Measurements from ENCODE around the gene WASL.

DNA sequence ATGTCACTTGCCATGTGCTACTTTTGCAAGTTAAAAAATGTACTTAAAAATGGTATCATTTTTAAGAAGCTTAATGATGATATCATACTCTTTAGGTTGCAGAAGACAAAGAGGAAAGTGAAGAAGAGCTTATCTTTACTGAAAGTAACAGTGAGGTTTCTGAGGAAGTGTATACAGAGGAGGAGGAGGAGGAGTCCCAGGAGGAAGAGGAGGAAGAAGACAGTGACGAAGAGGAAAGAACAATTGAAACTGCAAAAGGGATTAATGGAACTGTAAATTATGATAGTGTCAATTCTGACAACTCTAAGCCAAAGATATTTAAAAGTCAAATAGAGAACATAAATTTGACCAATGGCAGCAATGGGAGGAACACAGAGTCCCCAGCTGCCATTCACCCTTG, 87.0 kb downstream of the WASL start:
- TF ChIP-seq, protein P1, sequence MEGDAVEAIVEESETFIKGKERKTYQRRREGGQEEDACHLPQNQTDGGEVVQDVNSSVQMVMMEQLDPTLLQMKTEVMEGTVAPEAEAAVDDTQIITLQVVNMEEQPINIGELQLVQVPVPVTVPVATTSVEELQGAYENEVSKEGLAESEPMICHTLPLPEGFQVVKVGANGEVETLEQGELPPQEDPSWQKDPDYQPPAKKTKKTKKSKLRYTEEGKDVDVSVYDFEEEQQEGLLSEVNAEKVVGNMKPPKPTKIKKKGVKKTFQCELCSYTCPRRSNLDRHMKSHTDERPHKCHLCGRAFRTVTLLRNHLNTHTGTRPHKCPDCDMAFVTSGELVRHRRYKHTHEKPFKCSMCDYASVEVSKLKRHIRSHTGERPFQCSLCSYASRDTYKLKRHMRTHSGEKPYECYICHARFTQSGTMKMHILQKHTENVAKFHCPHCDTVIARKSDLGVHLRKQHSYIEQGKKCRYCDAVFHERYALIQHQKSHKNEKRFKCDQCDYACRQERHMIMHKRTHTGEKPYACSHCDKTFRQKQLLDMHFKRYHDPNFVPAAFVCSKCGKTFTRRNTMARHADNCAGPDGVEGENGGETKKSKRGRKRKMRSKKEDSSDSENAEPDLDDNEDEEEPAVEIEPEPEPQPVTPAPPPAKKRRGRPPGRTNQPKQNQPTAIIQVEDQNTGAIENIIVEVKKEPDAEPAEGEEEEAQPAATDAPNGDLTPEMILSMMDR (IDR thresholded peaks at IDR 0.05; ENCODE audit: insufficient read depth, low read depth, low read length): no peak
- no peak for TF ChIP-seq EZH2 (IDR thresholded peaks at IDR 0.05; ENCODE audit: insufficient read depth, low read length)

Measured in astrocyte (in vitro differentiated cells and primary cell).